Inflammatory macrophage (primary cell): Measurements from ENCODE around the gene ALCAM.

Experiments
- DNase-seq, 2 donors: peaks; one replicate each; pipeline ENCODE4 v3.0.0-alpha.2; 2020 to 2022

The ALCAM gene

DNA sequence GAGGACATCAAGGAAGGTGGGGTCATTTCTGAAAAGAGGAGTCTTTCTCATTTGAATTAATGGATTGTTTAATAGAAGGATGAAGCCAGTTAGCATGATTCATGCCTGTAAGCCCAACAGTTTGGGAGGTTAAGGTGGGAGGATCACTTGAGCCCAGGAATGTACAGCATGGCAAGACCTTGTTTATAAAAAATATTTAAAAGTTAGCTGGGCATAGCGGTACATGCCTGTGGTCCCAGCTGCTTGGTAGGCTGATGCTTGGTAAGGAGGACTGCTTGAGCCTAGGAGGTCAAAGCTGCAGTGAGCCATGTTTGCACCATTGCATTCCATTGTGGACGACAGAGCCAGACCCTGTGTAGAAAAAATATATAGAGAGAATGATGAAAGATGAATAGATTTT, 165.5 kb downstream of the ALCAM start:
- DNase-seq, result no peak

DNA sequence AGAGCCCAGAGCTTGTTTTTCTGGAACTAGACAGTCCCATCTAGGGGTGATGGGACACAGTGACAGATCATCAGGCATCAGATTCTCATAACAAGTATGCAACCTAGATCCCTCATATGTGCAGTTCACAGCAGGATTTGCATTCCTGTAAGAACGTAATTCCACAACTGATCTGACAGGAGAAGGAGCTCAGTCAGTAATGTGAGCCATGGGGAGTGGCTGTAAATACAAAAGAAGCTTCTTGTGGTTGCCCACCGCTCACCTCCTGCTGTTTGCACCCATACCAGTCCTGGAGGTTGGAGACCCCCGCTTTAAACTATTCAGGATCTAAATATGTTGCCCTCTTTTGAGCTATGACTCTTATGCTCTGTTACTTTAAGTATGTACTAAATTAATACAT, 167.3 kb downstream of the ALCAM start:
- no peak for DNase-seq

- DNase-seq, result no peak
Observed at GRCh38 chr3:105534491-105534890, 167.8 kb downstream of the ALCAM start.

- DNase-seq, result peak in 1 of 2 donors; percentile 27
Observed at GRCh38 chr3:105537371-105538080, 170.8 kb downstream of the ALCAM start.

DNA sequence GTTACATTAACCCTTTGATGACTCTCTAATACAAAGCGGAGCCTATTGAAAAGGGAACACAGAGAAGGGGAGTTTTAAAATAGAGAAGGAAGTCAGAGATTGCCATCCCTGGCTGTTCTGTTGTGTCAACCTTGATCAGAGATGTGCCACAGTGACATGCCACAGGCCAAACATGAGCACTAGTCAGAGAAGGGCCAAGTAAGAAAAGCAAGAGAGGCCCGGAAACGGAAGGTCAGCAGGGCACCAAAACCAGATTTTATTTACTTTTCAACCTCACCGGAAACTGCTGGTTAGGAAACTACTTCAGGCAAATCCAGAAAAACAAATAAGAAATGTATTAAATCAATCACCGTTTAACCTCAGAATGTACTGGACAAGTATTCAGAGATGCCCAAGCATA, 171.8 kb downstream of the ALCAM start:
- no peak for DNase-seq

DNA sequence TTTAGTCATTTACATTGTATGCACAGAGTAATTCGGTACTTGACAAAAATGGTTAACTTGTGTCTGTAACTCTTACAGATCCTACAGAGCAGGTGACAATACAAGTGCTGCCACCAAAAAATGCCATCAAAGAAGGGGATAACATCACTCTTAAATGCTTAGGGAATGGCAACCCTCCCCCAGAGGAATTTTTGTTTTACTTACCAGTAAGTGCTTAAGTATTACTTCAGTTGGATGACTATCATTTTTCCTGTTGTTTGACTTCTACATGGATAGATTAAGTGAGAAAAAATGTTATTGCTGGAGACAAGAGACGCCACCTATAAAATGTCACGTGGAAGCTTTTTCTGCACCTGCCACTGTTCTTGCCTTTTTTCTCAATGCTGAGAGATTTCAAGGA, 173.2 kb downstream of the ALCAM start:
- DNase-seq, result no peak

GRCh38 chr3:105542282-105543019, 175.7 kb downstream of the ALCAM start:
- no peak for DNase-seq

GRCh38 chr3:105545051-105545450, 178.3 kb downstream of the ALCAM start:
- DNase-seq, result no peak

DNA sequence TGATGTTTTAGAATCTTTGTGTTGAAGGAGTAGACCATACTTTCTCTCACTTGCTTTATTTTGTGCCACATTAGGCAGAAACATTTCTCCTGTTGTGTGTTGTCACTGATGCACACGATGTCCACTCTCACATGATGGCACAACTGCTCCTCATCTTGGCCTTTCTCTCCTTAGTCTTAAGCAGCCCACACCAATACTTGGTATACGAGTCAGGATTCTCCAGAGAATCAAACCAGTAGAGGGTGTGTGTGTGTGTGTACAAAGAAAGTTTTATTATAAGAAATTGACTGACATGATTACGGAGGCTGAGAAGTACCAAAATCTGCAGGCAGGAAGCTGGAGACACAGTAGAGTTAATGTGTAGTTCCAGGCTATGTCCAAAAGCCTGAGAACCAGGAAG, 187.1 kb downstream of the ALCAM start:
- DNase-seq, result no peak

- no peak for DNase-seq
Observed at GRCh38 chr3:105555206-105555605, 188.5 kb downstream of the ALCAM start.

DNA sequence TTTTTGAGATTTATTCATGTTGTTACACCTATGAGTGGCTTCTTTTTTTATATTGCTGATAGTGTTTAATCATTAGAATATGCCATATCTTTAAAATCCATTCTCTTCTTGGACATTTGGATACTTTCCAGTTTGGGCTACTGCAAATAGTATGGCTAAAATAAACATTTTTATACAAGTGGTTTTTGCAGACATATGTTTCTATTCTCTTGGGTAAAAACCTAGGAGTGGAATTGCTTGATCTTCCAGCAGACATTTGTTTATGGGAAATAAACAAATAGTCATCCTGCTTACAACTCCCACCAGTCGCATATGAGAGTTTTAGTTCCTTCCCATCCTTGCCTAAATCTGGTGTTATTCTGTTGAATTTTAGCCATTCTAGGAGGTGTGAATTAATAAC, 193.1 kb downstream of the ALCAM start:
- no peak for DNase-seq

- DNase-seq, result no peak
Observed at GRCh38 chr3:105561876-105562275, 195.2 kb downstream of the ALCAM start.

DNA sequence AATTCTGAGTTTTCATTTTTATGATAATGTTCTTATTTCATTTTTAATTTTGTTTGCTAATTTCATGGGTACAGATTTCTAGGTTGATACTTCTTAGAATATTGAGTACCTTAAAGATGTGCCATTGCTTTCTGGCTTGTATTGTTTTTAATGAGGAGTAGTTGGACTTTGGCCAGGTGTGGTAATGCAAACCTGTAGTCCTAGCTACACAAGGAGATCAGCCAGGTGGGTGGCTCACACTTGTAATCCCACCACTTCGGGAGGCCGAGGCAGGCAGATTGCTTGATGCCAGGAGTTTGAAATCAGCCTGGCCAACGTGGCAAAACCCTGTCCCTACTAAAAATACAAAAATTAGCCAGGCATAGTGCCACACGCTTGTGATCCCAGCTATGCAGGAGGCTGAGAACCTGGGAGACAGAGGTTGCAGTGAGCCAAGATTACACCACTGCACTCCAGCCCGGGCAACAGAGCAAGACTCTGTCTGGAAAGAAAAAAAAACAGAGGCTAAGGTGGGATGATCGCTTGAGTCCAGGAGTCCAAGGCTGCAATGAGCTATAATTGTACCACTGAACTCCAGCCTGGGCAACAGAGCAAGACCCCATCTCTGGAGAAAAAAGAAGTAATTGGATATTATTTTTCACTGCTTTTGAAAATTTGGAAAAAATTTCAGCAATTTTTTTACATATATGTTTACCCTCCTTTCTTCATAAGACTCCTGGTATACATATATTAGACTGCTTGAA, 198.0 kb downstream of the ALCAM start:
- DNase-seq, result no peak

DNA sequence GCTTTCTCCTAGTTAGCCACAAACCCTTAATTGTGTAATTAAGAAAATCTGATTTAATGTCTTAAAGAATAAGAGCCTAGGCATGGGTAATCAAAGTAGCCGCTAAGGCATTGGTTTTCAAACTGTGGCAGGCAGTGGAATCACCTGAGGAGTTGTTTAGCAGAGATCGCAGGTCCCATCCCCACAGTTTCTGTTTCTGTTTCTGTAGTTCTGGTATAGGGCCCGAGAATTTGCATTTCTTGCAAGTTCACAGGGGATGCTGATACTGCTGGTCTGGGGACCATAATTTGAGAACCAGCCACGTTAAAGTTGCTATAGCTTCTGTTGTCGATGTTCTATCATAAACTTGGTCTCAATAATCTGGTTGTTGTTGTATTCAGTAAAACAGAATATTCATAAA, 204.3 kb downstream of the ALCAM start:
- no peak for DNase-seq

GRCh38 chr3:105572501-105572900, 205.8 kb downstream of the ALCAM start:
- DNase-seq, result no peak

- DNase-seq, result no peak
Observed at GRCh38 chr3:105579439-105579838, 212.7 kb downstream of the ALCAM start.

DNA sequence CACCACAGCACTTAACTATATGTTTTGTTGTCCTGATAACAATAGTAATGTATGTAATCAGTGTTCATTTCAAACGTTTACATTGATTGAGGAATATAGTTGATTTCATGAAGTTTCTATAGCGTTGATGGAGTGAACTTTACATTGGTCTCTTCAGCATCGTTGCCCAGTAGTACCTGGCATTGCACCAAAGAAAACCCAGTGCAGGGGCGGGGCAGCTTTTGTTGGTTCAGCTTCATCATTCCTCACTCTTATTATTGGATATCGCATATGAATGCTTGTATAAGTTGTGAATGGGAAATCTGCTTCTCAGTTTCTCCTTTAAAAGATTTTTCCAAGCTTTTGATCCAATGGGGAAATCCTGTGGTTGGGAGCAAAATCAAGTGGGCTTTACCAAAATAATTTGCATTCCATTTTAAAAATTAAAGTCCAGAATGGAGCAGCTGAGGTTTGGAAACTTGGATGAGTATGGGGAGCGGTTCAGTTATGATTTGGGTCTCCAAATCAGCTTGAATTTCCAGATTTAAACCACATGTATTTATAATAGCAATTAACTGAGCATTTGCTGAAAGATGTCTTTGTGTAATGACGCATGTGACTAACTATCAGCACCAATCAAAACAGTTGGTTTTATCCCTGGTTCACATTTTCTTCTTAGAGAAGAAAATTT, 213.7 kb downstream of the ALCAM start:
- no peak for DNase-seq

DNA sequence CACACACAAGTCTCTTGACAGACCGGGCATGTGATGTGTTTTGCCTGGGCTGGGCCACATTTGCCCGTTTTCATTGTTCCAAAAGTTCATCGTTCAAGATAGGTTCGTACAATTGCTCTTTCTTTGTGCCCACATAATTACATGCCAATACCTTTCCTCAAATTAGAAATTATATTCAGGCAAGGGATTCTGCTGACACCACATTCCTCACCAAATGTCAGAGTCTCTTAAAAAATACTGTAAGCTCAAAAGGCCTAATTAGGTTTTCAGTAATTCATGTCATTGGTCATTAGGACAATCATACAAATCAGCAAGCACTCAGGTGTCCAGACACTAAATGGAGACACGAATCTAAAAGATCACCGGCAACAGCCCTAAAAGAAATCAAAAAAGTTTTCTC, 215.3 kb downstream of the ALCAM start:
- no peak for DNase-seq

DNA sequence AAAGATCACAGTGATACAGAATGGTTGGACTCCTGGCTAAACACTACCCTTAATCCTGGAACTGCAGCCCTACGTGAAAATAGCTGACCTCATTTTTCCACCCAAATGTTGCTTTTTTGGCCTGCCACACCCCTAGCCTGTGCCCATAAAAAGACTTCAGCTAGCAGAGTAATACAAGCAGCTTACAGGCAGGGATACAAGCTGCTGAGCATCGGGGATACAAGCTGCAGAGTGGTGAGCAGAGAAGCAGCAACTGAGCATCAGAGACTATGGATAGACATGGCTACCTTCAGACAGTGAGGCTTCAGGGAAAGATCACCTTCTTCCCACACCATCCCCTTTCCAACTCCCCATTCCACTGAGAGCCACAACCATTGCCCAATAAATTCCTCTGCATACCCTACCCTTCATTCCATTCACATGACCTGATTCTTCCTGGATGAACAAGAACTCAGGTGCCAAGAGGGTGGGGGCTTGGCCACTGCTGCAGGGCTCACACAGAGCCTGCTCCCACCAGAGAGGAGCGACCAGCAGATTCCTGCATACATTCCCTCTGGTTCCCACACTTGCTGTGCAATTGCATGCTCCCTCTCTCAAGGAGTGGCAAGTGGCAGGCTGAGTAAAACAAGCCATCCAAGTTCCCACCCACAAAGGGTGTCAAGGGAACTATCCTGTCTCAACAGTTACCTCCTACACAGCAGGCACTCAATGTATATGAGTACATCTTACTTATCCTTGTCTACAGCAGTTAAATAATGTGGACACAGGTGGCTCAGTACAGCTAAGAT, 217.5 kb downstream of the ALCAM start:
- no peak for DNase-seq

DNA sequence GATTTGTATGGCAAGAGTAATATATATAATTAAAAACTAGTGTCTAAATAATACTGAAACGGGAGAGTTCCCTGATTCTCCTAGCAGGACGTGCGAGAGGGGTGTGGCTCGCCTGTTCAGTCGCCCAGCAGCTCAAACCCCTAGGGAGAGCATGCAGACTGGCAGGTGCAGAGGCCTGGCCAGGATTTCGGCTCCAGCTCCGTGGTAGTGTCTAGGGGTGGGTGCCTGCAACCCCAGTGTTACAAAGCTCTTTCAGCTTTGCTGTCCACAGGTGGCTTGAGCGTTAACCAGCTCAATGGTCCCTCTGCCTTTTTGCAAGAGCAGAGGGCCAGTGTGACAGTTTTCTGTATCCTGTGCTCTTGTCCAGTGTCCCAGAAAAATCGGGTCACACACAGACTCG, 226.6 kb downstream of the ALCAM start:
- DNase-seq, result no peak

- no peak for DNase-seq
Observed at GRCh38 chr3:105594219-105594618, 227.5 kb downstream of the ALCAM start.

GRCh38 chr3:105598042-105598796, 231.5 kb downstream of the ALCAM start:
- no peak for DNase-seq
